ENCODE results near the gene TRAF7.

The TRAF7 gene

GRCh38 chr16:2148714-2149629 is 6.6 kb upstream of the TRAF7 start:
- no peak for DNase-seq

DNA sequence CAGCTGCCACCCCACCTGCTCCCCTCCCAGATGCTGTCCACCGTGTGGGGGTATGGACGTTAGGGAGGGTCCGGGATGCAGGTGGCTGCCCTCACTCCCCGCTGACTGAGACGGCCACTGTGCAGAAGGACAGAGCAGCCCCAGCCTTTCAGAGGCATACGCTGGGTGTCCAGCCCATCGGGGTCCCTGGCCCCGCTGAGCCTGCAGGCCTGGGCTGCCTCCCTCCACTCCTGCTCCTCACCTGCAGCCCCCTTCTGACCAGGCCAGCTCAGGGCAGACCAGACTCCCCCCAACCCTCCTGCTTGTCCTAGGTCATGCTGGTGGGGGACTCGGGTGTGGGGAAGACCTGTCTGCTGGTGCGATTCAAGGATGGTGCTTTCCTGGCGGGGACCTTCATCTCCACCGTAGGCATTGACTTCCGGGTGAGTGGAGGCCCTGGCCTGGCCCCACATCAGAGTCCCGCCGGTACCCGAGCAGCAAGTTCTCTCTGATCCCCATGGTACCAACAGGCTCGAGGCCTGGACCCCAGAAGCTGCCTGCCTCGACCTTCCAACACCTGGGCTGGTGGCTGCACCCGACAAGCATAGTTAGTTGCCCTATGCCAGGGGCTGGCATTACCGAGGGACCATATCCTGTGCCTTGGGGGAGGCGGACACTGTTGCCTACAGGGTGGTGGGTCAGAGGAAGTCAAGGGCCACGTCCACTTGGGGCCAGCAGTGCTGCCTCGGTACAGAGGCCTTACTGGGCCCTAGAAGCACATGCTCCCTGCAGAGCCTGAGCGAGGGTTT is 5.8 kb upstream of the TRAF7 start:
- no peak for DNase-seq

- DNase-seq: peak; percentile 62 to 71
Observed at GRCh38 chr16:2150418-2151187, 5.0 kb upstream of the TRAF7 start.

GRCh38 chr16:2151188-2152091 is 4.1 kb upstream of the TRAF7 start:
- DNase-seq: no peak

GRCh38 chr16:2152695-2153506 is 2.7 kb upstream of the TRAF7 start:
- DNase-seq: peak; percentile 20 to 44

DNA sequence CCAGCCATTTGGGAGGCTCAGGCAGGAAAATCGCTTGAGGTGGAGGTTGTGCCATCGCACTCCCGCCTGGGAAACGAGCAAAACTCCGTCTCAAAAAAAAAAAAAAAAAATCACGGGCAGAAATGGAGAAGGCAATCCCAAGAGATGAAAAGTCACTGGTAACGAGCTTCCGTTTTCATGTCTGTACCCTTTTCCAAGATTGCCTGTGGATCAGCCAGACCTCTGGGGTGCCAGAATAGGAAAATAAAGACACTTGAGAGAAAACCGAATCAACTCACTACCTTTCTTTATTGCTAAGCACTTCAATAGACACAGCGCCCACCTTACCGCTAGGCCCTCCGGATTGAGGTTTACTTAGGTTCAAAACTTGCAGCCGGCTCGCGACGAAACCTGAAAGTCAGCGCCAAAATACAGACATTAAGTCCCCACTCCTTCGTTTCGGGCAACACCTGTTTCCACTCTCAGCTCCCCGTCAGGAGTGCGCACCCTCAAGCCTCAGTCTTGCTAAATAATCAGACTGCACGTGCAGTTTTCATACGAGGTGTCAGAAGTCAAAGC is 970 bp upstream of the TRAF7 start:
- DNase-seq: no peak

GRCh38 chr16:2155977-2156848 is 631 bp downstream of the TRAF7 start:
- DNase-seq: no peak

GRCh38 chr16:2156849-2157224 is 1.3 kb downstream of the TRAF7 start:
- no peak for DNase-seq

- no peak for DNase-seq
Observed at GRCh38 chr16:2157480-2158261, 2.1 kb downstream of the TRAF7 start.

- no peak for DNase-seq
Observed at GRCh38 chr16:2158262-2158638, 2.7 kb downstream of the TRAF7 start.

- no peak for DNase-seq
Observed at GRCh38 chr16:2159175-2159838, 3.7 kb downstream of the TRAF7 start.

DNA sequence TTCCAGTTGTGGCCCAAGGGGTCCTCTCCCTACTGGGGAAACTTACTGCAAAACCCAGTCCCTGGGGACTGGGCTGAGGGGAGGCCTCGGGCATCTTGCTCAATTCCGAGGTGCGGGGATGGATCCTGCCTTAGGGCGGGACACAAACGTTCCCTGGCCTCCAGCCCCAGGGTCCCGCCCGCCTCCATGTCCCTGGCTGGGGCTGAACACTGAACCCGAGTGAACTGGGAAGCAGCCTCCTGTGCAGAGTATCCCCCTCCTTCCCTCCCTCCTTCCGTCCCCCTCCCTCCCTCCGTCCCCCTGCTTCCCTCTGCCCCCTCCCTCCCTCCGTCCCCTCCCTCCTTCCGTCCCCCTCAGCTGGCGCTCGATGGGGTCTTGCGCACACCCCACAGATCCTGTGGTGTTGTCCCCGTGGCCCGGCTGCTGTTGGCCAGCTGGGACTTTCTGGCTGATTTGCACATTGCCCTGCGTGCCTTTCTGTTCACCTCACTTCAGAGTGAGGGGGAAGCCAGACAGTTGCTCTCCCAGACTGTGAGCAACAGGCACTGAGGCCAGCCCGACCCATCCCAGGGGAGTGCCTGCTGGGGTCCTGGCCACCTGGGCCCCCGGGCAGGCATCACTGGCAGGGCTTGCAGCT is 5.5 kb downstream of the TRAF7 start:
- DNase-seq: no peak

- DNase-seq: no peak
Observed at GRCh38 chr16:2161911-2162310, 6.3 kb downstream of the TRAF7 start.

- DNase-seq: no peak
Observed at GRCh38 chr16:2162676-2163118, 7.1 kb downstream of the TRAF7 start.

DNA sequence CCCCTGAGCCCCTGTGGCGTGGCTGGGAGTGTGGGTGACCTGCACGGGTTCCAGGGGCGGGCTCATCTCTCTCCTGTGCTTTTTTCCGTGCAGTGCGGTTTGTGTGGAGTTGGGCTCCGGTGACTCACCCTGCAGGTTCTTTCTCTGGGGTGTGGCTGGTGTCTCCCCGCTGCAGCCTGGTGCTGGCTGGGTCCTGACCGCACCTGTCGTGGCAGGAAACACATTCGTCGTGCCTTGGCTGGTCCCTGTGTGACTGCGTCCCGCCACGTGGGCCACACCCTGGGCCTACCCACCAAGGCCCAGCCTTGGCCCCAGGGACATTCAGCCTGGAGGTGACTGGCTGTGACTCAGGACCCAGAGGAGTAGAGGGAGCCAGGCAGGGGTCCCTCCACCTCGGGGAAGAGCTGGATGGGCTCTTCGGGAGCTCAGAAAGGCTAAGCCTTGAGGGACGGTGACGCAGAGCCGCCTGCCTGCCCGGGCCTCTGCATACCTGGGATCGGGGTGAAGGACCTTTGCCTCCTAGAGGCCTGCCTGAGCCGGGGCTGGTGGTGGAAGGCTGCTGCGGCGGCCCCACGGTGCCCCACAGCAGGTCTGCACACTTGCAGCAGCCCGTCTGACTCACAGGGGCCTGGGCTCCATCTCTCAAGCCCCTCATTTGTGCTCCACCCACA is 7.8 kb downstream of the TRAF7 start:
- no peak for DNase-seq

DNA sequence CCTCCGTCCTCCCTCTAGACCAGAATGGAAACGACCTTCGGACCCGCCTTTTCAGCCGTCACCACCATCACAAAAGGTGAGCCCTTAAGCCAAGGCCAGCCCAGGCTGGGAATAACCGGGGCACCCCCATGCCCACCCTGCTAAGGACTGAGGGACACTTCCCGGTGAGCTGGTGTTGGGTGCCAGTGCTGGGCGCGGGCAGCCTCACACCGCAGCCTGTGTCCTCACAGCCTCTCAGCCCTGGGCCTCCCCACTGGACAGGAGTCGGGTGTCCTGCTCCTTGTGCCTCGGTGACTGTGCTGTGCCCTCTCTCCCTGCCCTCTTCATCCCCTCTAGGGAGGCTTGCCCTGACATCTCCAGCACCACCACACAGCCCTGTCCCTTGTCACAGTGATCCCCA is 10.3 kb downstream of the TRAF7 start:
- DNase-seq: no peak
